GM12873 (cell line): Measurements from ENCODE around the gene ASCL5.

Experiments
- TF ChIP-seq, protein P1 (sequence below): IDR thresholded peaks from 2 replicates; pipeline ENCODE4 v1.5.1; 2012; ENCODE audit warnings: low read depth, mild to moderate bottlenecking, moderate library complexity, low read length, control low read depth; ENCODE audit not compliant: insufficient read depth; ENCODE audit errors: missing control alignments

Gene ASCL5

DNA sequence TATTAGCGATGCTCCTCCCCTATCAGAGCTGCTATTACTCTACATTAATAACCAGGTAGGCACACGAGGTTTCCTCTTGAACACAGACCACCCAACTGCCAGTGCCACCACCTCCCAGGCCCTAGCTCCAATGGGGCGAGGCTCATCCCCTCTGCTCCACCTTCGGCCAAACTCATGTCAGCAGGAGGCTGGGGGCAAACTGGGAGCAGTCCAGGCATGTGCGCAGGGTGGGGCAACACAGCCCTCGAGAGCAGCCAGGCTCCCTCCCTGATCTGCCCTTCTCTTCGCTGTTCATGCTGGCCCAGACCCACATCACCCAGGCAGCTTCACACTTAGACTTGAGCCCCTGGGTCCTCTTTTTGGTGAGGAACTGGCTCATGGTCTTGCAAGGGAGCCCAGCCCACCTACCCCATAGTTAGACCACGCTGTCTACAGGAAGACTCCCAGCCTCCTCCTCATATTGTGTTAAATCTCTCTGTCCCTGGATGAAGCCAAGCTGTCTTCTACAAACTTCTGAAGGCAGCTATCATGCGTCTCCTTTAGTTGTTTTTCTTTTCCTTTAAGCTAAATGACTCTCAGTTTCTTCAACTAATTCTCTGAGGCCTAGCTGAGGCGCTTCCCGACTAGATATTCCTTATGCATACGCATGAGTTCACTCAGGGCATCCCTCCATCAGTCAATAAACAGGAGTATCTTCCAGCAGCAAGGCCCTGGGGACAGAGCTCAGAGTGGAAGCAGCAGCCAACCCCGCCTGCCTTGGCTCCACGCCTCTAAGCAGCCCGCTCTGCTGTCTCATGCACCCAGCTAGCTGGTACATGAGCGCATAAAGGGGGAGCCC, 15.2 kb upstream of the ASCL5 start:
- TF ChIP-seq, protein P1, sequence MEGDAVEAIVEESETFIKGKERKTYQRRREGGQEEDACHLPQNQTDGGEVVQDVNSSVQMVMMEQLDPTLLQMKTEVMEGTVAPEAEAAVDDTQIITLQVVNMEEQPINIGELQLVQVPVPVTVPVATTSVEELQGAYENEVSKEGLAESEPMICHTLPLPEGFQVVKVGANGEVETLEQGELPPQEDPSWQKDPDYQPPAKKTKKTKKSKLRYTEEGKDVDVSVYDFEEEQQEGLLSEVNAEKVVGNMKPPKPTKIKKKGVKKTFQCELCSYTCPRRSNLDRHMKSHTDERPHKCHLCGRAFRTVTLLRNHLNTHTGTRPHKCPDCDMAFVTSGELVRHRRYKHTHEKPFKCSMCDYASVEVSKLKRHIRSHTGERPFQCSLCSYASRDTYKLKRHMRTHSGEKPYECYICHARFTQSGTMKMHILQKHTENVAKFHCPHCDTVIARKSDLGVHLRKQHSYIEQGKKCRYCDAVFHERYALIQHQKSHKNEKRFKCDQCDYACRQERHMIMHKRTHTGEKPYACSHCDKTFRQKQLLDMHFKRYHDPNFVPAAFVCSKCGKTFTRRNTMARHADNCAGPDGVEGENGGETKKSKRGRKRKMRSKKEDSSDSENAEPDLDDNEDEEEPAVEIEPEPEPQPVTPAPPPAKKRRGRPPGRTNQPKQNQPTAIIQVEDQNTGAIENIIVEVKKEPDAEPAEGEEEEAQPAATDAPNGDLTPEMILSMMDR: no peak

DNA sequence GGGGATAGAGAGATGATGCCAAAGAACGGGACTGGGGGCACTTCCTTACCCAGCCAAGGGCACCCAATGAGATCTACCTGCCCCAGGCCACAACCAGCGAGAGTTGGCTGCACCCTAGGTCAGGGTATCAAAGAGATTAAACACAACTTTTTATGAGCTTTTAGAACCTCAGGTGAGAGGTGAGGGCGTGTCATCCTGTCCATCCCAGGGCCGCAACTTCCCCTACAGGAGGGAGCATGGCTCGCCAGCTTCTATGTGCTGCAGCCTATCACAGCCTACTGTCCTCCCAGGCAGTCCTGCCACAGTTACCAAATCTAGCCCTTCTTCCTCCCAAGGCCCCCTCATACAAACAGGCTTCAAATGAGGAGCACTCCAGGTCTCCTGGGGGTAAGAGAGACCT, 14.4 kb upstream of the ASCL5 start:
- TF ChIP-seq, protein P1: no peak

DNA sequence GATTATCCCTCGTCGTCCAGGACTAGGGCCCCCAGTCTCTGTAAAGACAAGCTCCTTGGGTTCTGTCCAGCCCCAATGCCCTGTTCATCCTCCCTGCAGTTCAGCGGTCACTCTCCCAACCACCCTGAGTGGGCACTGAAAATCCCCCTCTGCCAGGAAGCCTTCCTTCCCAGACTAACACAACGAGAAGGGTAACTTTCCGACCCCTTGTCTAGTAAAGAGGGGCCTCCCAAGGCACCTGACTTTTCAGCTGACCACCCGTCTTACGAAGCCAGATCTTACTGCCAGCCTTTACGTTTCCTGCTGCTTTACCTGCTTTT, 13.9 kb upstream of the ASCL5 start:
- TF ChIP-seq, protein P1: no peak

DNA sequence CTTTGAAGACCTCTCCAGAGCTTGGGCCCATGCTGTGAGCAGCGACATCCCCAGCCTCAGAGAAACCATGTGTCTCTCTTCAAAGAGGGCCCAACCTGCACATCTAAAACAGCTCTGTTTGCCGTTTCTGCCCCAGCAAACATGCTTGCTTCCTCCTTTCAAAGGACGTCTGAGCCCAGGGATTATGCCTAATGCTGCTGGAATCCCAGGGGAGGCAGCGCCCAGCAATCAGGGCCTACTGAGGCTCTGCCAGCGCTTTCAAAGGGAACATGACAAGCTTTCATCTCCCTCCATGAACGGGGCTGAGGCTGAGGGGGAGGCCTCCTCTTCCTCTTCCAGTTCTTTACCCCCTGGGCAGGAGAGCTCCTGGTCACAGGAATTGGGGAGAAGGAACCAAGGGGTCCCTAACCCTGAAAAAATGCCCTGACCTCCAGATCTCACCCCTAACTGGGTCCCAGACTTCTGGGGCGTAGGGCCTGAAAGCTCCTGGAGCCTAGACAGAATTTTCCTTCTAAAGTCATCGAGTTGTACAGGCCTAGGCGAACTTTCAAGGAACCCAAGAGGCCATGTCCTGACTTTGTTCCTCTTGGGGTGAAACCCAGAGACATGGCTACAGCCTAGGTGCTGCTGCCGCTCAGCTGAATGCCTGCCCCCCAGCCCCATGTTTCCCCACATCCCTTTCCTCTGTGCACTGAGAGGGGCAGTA, 13.4 kb upstream of the ASCL5 start:
- TF ChIP-seq, protein P1: no peak

DNA sequence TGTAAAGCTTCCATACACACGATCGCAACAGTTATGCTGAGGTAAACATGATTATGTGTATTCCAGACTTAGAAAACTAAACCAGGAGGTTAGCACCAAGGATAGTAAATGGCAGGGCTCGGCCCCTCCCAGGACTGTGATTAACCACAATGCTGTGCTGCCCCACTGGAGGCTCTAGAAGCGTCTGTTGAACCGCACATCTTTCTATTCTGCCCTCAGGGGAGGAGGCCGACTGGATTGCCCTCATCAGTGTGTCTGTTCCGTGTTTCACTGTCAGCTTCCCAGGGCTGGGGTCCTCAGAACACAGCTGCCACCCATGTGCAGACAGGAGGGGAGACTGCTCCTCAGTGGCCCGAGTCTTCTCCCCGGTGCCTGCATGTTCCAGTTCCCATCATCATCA, 12.8 kb upstream of the ASCL5 start:
- TF ChIP-seq, protein P1: no peak

DNA sequence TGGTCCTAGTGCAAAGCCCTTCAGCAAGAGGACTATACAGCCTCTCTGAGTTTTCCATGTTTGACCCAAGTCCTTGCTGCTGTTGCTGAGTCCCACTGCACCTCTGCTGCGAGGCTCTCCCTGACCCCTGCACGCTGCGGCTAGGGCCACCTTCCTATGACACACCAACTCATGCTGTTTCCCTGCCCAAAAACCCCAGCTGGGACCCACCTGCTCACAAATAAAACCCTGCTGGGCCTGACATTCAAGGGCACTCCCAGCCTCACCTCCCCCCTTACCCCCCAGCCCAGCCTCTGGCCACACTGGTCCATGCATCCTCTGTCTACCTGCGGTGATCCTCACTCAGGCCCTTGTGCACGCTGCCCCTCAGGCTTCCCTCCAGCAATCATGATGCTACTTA, 12.3 kb upstream of the ASCL5 start:
- TF ChIP-seq, protein P1: no peak

DNA sequence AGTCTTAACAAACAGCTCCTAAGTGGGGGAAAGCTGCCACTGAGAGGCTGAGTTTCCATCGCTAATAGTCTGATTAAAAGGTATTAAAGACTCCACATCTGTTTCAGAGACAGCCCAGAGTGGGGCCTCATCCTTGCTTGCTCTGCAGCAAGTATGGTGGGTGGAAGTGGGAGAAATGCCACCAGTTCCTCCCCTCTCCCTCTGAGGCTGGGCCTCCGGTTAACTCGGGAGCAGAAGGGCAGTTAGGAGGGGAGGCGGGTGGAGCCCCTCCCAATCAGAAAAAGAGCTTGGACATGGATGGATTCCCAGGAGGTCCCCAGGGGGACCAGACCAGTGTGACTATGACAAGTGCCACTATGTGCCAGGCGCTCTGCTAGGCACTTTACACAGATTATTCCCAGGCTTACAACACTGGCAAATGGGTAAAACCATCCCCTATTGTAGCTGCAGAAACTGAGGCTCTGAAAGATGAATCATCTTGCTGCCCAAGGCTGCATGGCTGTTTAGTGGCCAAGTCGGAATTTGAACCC, 11.4 kb upstream of the ASCL5 start:
- TF ChIP-seq, protein P1: no peak
